HCT116 (cell line): ENCODE results near the gene TAF11. TPM values are rescaled to one million over a fixed set of nuclear protein-coding genes. Genes with fewer than 3 reads are reported as not detected.

ENCODE experiments used
- ATAC-seq: fragments of 200-7000 bp; cut with Tn5 transposase; 2 replicates; pipeline ENCODE4 v1.9.1; 2020; ENCODE audit warnings: mild to moderate bottlenecking, moderate library complexity
- BruUV-seq: library from RNA; stranded (reverse); fragments of 400-500 nt; replicated peaks from 2 replicates; lab custom pipeline; 2021; lab: Mats Ljungman, UMichigan
- CTCF ChIA-PET: fragments of 300-600 bp; sonication (Branson Sonifier 250); formaldehyde crosslinking; loops from one replicate; lab custom pipeline; 2021; ENCODE audit warnings: antibody characterized with exemption; lab: Charles Lee
- POLR2A ChIA-PET: fragments of 300-600, 350-600 bp; sonication (Branson Sonifier 250); formaldehyde crosslinking; loops from one replicate; lab custom pipeline; 2021; ENCODE audit warnings: antibody characterized with exemption; lab: Charles Lee
- RAD21 ChIA-PET, 2 experiments: fragments of 300-600 bp; sonication (Branson Sonifier 250); formaldehyde crosslinking; loops; one replicate each; lab custom pipeline; 2023; ENCODE audit warnings: low total read pairs in 2 of 2; ENCODE audit not compliant: uncharacterized antibody in 2 of 2, unreplicated experiment in 2 of 2, low non-redundant PET in 1 of 2; lab: Charles Lee
- DNase-seq: peaks from one replicate; pipeline ENCODE4 v3.0.0-alpha.2; 2010; ENCODE audit warnings: low read depth, low spot score
- H2AFZ ChIP-seq: fragments of 200-600 bp; shearing (Covaris generic), sonication (generic); 2 replicates; pipeline ENCODE4 v1.6.1; 2017; ENCODE audit warnings: low read depth, mixed run types, mixed read lengths, antibody characterized with exemption, low read length; ENCODE audit not compliant: poor library complexity, severe bottlenecking
- H3K27ac ChIP-seq: 2 replicates; pipeline ENCODE4 v1.5.1; 2012; ENCODE audit warnings: low read depth, low read length
- H3K27me3 ChIP-seq: fragments of 200-600 bp; sonication (generic); 2 replicates; pipeline ENCODE4 v1.6.1; 2016; ENCODE audit warnings: mixed run types, low read length, mixed read lengths; ENCODE audit not compliant: insufficient read depth
- H3K36me3 ChIP-seq, 2 experiments: fragments of 200-500 bp in 1 of 2; fragments of 200-600 bp in 1 of 2; sonication (Bioruptor generic) in 1 of 2; sonication (generic) in 1 of 2; 2 replicates each; pipeline versions ENCODE4 v1.5.1 to v1.6.1; 2014 to 2016; ENCODE audit warnings: low read length in 2 of 2, inconsistent platforms in 1 of 2, mixed read lengths in 1 of 2, mixed run types in 1 of 2; ENCODE audit not compliant: insufficient read depth in 2 of 2, control insufficient read depth in 1 of 2
- H3K4me1 ChIP-seq, 2 experiments: fragments of 200-600 bp in 1 of 2; sonication (generic) in 1 of 2; 2 replicates each; pipeline versions ENCODE4 v1.5.1 to v1.6.1; 2012 to 2017; ENCODE audit warnings: low read length in 2 of 2, inconsistent platforms in 1 of 2, mild to moderate bottlenecking in 1 of 2, mixed read lengths in 1 of 2, mixed run types in 1 of 2, moderate library complexity in 1 of 2; ENCODE audit not compliant: insufficient read depth in 2 of 2, control insufficient read depth in 1 of 2
- H3K4me2 ChIP-seq: fragments of 200-600 bp; sonication (generic); 2 replicates; pipeline ENCODE4 v1.6.1; 2017; ENCODE audit warnings: mixed run types, low read length, mixed read lengths
- H3K4me3 ChIP-seq, 2 experiments: fragments of 200-600 bp in 1 of 2; sonication (generic) in 1 of 2; replicated peaks in 1 of 2; 2 replicates each; pipeline ENCODE4 v1.5.1; 2011 to 2016; ENCODE audit warnings: low read length in 2 of 2, control low read depth in 1 of 2, low read depth in 1 of 2, mild to moderate bottlenecking in 1 of 2, mixed read lengths in 1 of 2, mixed run types in 1 of 2
- H3K79me2 ChIP-seq: fragments of 200-600 bp; sonication (generic); 2 replicates; pipeline ENCODE4 v1.6.1; 2017; ENCODE audit warnings: mild to moderate bottlenecking, mixed run types, low read length, moderate library complexity, mixed read lengths; ENCODE audit not compliant: insufficient read depth
- H3K9ac ChIP-seq: fragments of 200-600 bp; sonication (generic); 2 replicates; pipeline ENCODE4 v1.6.1; 2016; ENCODE audit warnings: low read length, mixed read lengths
- H3K9me2 ChIP-seq: fragments of 200-600 bp; sonication (generic), shearing (Covaris generic); 2 replicates; pipeline ENCODE4 v1.6.1; 2017; ENCODE audit warnings: mixed run types, mild to moderate bottlenecking, moderate library complexity; ENCODE audit not compliant: insufficient read depth
- H3K9me3 ChIP-seq, 2 experiments: fragments of 200-500 bp in 1 of 2; fragments of 200-600 bp in 1 of 2; sonication (Bioruptor generic) in 1 of 2; sonication (generic) in 1 of 2; 2 replicates each; pipeline ENCODE4 v1.6.1; 2014 to 2017; ENCODE audit warnings: low read length in 2 of 2, mixed read lengths in 2 of 2, inconsistent platforms in 1 of 2, low read depth in 1 of 2, mild to moderate bottlenecking in 1 of 2, mixed run types in 1 of 2, moderate library complexity in 1 of 2; ENCODE audit not compliant: control insufficient read depth in 1 of 2, insufficient read depth in 1 of 2
- H4K20me1 ChIP-seq: fragments of 200-600 bp; sonication (generic), shearing (Covaris generic); 2 replicates; pipeline ENCODE4 v1.6.1; 2017; ENCODE audit warnings: mixed run types, mild to moderate bottlenecking, moderate library complexity; ENCODE audit not compliant: insufficient read depth
- ATF3 ChIP-seq: IDR thresholded peaks from 2 replicates; pipeline ENCODE4 v1.6.1; 2012
- CEBPB ChIP-seq: IDR thresholded peaks from 2 replicates; pipeline ENCODE4 v1.6.1; 2012; ENCODE audit warnings: low read depth
- ELF1 ChIP-seq: IDR thresholded peaks from 2 replicates; pipeline ENCODE4 v1.6.1; 2012; ENCODE audit warnings: low read depth, borderline replicate concordance
- EZH2 ChIP-seq: fragments of 200-600 bp; sonication (generic); IDR thresholded peaks from 2 replicates; pipeline ENCODE4 v1.6.1; 2017; ENCODE audit warnings: antibody characterized with exemption, mixed run types
- EZH2phosphoT487 ChIP-seq: fragments of 200-600 bp; IDR thresholded peaks from 2 replicates; pipeline ENCODE4 v1.6.1; 2018; ENCODE audit warnings: antibody characterized with exemption, borderline replicate concordance
- FOSL1 ChIP-seq: IDR thresholded peaks from 2 replicates; pipeline ENCODE4 v1.6.1; 2012; ENCODE audit warnings: low read depth
- JUND ChIP-seq: IDR thresholded peaks from 2 replicates; pipeline ENCODE4 v1.6.1; 2012
- POLR2A ChIP-seq: IDR thresholded peaks from 2 replicates; pipeline ENCODE4 v1.7.0; 2011; ENCODE audit warnings: borderline replicate concordance; ENCODE audit not compliant: insufficient read depth, insufficient read length; ENCODE audit errors: extremely low read depth
- POLR2AphosphoS5 ChIP-seq: IDR thresholded peaks from 2 replicates; pipeline ENCODE4 v1.6.1; 2011; ENCODE audit warnings: mild to moderate bottlenecking, low read depth, low read length, moderate library complexity
- RAD21 ChIP-seq: IDR thresholded peaks from 2 replicates; pipeline ENCODE4 v1.6.1; 2012; ENCODE audit warnings: low read depth, mild to moderate bottlenecking
- REST ChIP-seq: IDR thresholded peaks from 2 replicates; pipeline ENCODE4 v1.6.1; 2012; ENCODE audit warnings: low read depth
- SP1 ChIP-seq: IDR thresholded peaks from 2 replicates; pipeline ENCODE4 v1.6.1; 2012; ENCODE audit warnings: low read depth
- SRF ChIP-seq: IDR thresholded peaks from 2 replicates; pipeline ENCODE4 v1.6.1; 2012; ENCODE audit warnings: low read depth
- TCF7L2 ChIP-seq: IDR thresholded peaks from 2 replicates; pipeline ENCODE4 v1.7.0; 2011; ENCODE audit warnings: borderline replicate concordance, inconsistent platforms; ENCODE audit not compliant: insufficient read depth, insufficient read length; ENCODE audit errors: extremely low read depth
- YY1 ChIP-seq: IDR thresholded peaks from 2 replicates; pipeline ENCODE4 v1.6.1; 2011; ENCODE audit warnings: low read length, low read depth, moderate library complexity, mild to moderate bottlenecking; ENCODE audit not compliant: insufficient replicate concordance; ENCODE audit errors: extremely low read depth
- ZNF274 ChIP-seq: fragments of 200-500 bp; sonication (Bioruptor generic); IDR thresholded peaks from 2 replicates; pipeline ENCODE4 v1.6.1; 2014; ENCODE audit warnings: mild to moderate bottlenecking, low read depth, low read length, inconsistent platforms
- intact Hi-C: fragments of 100-400 bp; cut with micrococcal nuclease; formaldehyde crosslinking; loops from 2 replicates; pipeline ENCODE4 v1.10.0; 2022
- total RNA-seq: library from RNA; stranded (reverse); gene quantifications from one replicate; pipeline ENCODE4 v1.2.1, GENCODE V29; 2021; ENCODE audit not compliant: unreplicated experiment

TAF11 gene
- total RNA-seq, 1 experiment from 2014 or later: 23.7 TPM

GRCh38 chr6:34836008-34836407 is 51.8 kb downstream of the TAF11 start:
- ATAC-seq (no peak), DNase-seq (no peak)
- H3K27ac ChIP-seq: no peak overlapping the region
- CTCF ChIA-PET: no interaction called here
- no peak overlapping the region for H3K9ac ChIP-seq
- no peaks in the 10 kb centered on the region for H3K27me3 ChIP-seq
- H3K36me3 ChIP-seq: peaks cover 4 to 23% of the 10 kb centered on the region in 2 experiments; a peak in 1 of 4 replicates
- no peak overlapping the region for H3K4me3 ChIP-seq
- no peaks in the 10 kb centered on the region for H4K20me1 ChIP-seq
- no TSS peak for BruUV-seq
- RAD21 ChIA-PET: no interaction called here
- H3K9me3 ChIP-seq: no peaks in the 10 kb centered on the region
- intact Hi-C loops: no loop called here
- peaks cover 0 to 13% of the 10 kb centered on the region in 2 experiments; a peak in 1 of 4 replicates for H3K4me1 ChIP-seq
- H3K79me2 ChIP-seq: no peaks in the 10 kb centered on the region
- H3K9me2 ChIP-seq: no peaks in the 10 kb centered on the region
- H2AFZ ChIP-seq: no peak overlapping the region
- POLR2A ChIA-PET: no interaction called here
- no peak for TF ChIP-seq ATF3
- TF ChIP-seq TCF7L2: no peak
- TF ChIP-seq JUND: no peak
- no peak for TF ChIP-seq SP1
- no peak for TF ChIP-seq ZNF274
- no peak for TF ChIP-seq ELF1
- no peak for TF ChIP-seq SRF
- no peak for TF ChIP-seq EZH2
- TF ChIP-seq EZH2phosphoT487: no peak
- no peak for TF ChIP-seq POLR2A
- TF ChIP-seq REST: no peak
- no peak for TF ChIP-seq RAD21
- TF ChIP-seq POLR2AphosphoS5: no peak
- no peak for TF ChIP-seq CEBPB
- no peak for TF ChIP-seq YY1
- TF ChIP-seq FOSL1: no peak
- H3K4me2 ChIP-seq: no peak overlapping the region
